SK-N-SH (cell line): Measurements from ENCODE around the gene ANKRD11. TPM values are rescaled to one million over a fixed set of nuclear protein-coding genes. Genes with fewer than 3 reads are reported as not detected.

ENCODE experiments used
- CTCF ChIA-PET: fragments of 300-600, 350-600 bp; formaldehyde crosslinking; extraction: SDS; loops from one replicate; lab custom pipeline; 2021; lab: Yijun Ruan, JAX
- POLR2A ChIA-PET: fragments of 350-600 bp; sonication (Branson Sonifier 250); formaldehyde crosslinking; extraction: SDS; loops from one replicate; lab custom pipeline; 2020; ENCODE audit warnings: antibody characterized with exemption, inconsistent platforms; lab: Yijun Ruan, JAX
- DNase-seq: peaks from one replicate; pipeline ENCODE4 v3.0.0; 2012
- H2AFZ ChIP-seq: fragments of 200-600 bp; sonication (generic); 2 replicates; pipeline ENCODE4 v1.8.1; 2016; ENCODE audit warnings: antibody characterized with exemption, mild to moderate bottlenecking, low read depth
- H3F3A ChIP-seq: fragments of 200-600 bp; sonication (generic); replicated peaks from 2 replicates; pipeline ENCODE3; 2016; ENCODE audit warnings: antibody characterized with exemption, mild to moderate bottlenecking; ENCODE audit not compliant: insufficient read depth
- H3K27ac ChIP-seq, 2 experiments: fragments of 200-500 bp in 1 of 2; fragments of 200-600 bp in 1 of 2; sonication (Bioruptor generic) in 1 of 2; sonication (generic), shearing (Covaris generic) in 1 of 2; 2 replicates each; pipeline versions ENCODE4 v1.5.1 to v1.6.1; 2014 to 2016; ENCODE audit warnings: low read depth in 2 of 2, inconsistent platforms in 1 of 2, low read length in 1 of 2, mild to moderate bottlenecking in 1 of 2, mixed read lengths in 1 of 2
- H3K27me3 ChIP-seq: fragments of 200-600 bp; sonication (generic), shearing (Covaris generic); 2 replicates; pipeline ENCODE4 v1.6.1; 2016; ENCODE audit warnings: mixed run types; ENCODE audit not compliant: insufficient read depth
- H3K36me3 ChIP-seq, 2 experiments: fragments of 200-500 bp in 1 of 2; fragments of 200-600 bp in 1 of 2; sonication (Bioruptor generic) in 1 of 2; sonication (generic) in 1 of 2; replicated peaks in 1 of 2; 2 replicates each; pipeline versions ENCODE3 to v1.5.1; 2014 to 2016; ENCODE audit warnings: low read length in 1 of 2, mild to moderate bottlenecking in 1 of 2; ENCODE audit not compliant: insufficient read depth in 2 of 2, control insufficient read depth in 1 of 2
- H3K4me1 ChIP-seq, 2 experiments: fragments of 200-500 bp in 1 of 2; fragments of 200-600 bp in 1 of 2; sonication (Bioruptor generic) in 1 of 2; sonication (generic), shearing (Covaris generic) in 1 of 2; 2 replicates each; pipeline versions ENCODE4 v1.5.1 to v1.6.1; 2014 to 2016; ENCODE audit warnings: low read depth in 1 of 2, low read length in 1 of 2, mixed run types in 1 of 2; ENCODE audit not compliant: insufficient read depth in 2 of 2, control insufficient read depth in 1 of 2
- H3K4me2 ChIP-seq: fragments of 200-600 bp; sonication (generic), shearing (Covaris generic); 2 replicates; pipeline ENCODE4 v1.6.1; 2017; ENCODE audit warnings: mixed run types
- H3K4me3 ChIP-seq, 2 experiments: fragments of 200-500 bp in 1 of 2; fragments of 200-600 bp in 1 of 2; sonication (Bioruptor generic) in 1 of 2; sonication (generic), shearing (Covaris generic) in 1 of 2; 2 replicates each; pipeline versions ENCODE4 v1.5.1 to v1.8.1; 2014 to 2016; ENCODE audit warnings: low read depth in 2 of 2, inconsistent platforms in 1 of 2, low read length in 1 of 2, mild to moderate bottlenecking in 1 of 2, mixed read lengths in 1 of 2, moderate library complexity in 1 of 2
- H3K79me2 ChIP-seq: fragments of 200-600 bp; sonication (generic); 2 replicates; pipeline ENCODE4 v1.8.1; 2017; ENCODE audit warnings: mild to moderate bottlenecking; ENCODE audit not compliant: insufficient read depth
- H3K9ac ChIP-seq: fragments of 200-600 bp; sonication (generic); 2 replicates; pipeline ENCODE4 v1.6.1; 2017; ENCODE audit warnings: mixed run types
- H3K9me2 ChIP-seq: fragments of 200-600 bp; sonication (generic); 2 replicates; pipeline ENCODE4 v1.6.1; 2017; ENCODE audit warnings: mixed run types
- H3K9me3 ChIP-seq: fragments of 200-600 bp; sonication (generic); 2 replicates; pipeline ENCODE4 v1.6.1; 2017; ENCODE audit warnings: mixed run types, mild to moderate bottlenecking, moderate library complexity
- H4K20me1 ChIP-seq: fragments of 200-600 bp; sonication (generic); 2 replicates; pipeline ENCODE4 v1.6.1; 2017; ENCODE audit warnings: mild to moderate bottlenecking, mixed run types; ENCODE audit not compliant: insufficient read depth
- CHD2 ChIP-seq: fragments of 150-350 bp; IDR thresholded peaks from 2 replicates; pipeline ENCODE4 v1.6.1; 2018; ENCODE audit warnings: low read length; ENCODE audit not compliant: partially characterized antibody
- ELF1 ChIP-seq: IDR thresholded peaks from 2 replicates; pipeline ENCODE4 v1.4.0; 2012
- EP300 ChIP-seq, 2 experiments: IDR thresholded peaks; 2 replicates each; pipeline versions ENCODE4 v1.4.0 to v1.6.1; 2012; ENCODE audit warnings: borderline replicate concordance in 1 of 2, low read depth in 1 of 2, low read length in 1 of 2
- FOXJ3 ChIP-seq: sonication (generic); formaldehyde crosslinking; IDR thresholded peaks from 2 replicates; pipeline ENCODE4 v1.5.1; 2020; ENCODE audit warnings: mild to moderate bottlenecking, missing genetic modification reagents
- JUND ChIP-seq: IDR thresholded peaks from 2 replicates; pipeline ENCODE4 v1.4.0; 2012
- MXI1 ChIP-seq: IDR thresholded peaks from 2 replicates; pipeline ENCODE4 v1.6.1; 2012; ENCODE audit warnings: mild to moderate bottlenecking, low read depth, low read length, improper control_type of control experiment
- NFIC ChIP-seq: IDR thresholded peaks from 2 replicates; pipeline ENCODE4 v1.4.0; 2012; ENCODE audit warnings: borderline replicate concordance
- NRF1 ChIP-seq: IDR thresholded peaks from 2 replicates; pipeline ENCODE4 v1.6.1; 2012; ENCODE audit warnings: low read depth, mild to moderate bottlenecking, low read length
- POLR2AphosphoS5 ChIP-seq: IDR thresholded peaks from 2 replicates; pipeline ENCODE4 v1.6.1; 2012; ENCODE audit warnings: low read depth, low read length
- RAD21 ChIP-seq: IDR thresholded peaks from 2 replicates; pipeline ENCODE4 v1.6.1; 2012; ENCODE audit warnings: mild to moderate bottlenecking, low read length
- RCOR1 ChIP-seq: fragments of 150-350 bp; IDR thresholded peaks from 2 replicates; pipeline ENCODE4 v1.6.1; 2017; ENCODE audit warnings: antibody characterized with exemption, low read length
- SIN3A ChIP-seq: IDR thresholded peaks from 2 replicates; pipeline ENCODE4 v1.6.1; 2012; ENCODE audit warnings: low read depth, mild to moderate bottlenecking, low read length, moderate library complexity, borderline replicate concordance
- SMC3 ChIP-seq: IDR thresholded peaks from 2 replicates; pipeline ENCODE4 v1.6.1; 2012; ENCODE audit warnings: low read depth, low read length, improper control_type of control experiment
- TAF1 ChIP-seq: IDR thresholded peaks from 2 replicates; pipeline ENCODE4 v1.6.1; 2012; ENCODE audit warnings: low read depth, mild to moderate bottlenecking, low read length, moderate library complexity, borderline replicate concordance
- TEAD4 ChIP-seq: IDR thresholded peaks from 2 replicates; pipeline ENCODE4 v1.4.0; 2012; ENCODE audit warnings: mild to moderate bottlenecking, borderline replicate concordance; ENCODE audit not compliant: insufficient read depth
- YY1 ChIP-seq: IDR thresholded peaks from 2 replicates; pipeline ENCODE4 v1.4.0; 2012; ENCODE audit warnings: low read depth, mild to moderate bottlenecking
- WGBS: methylation state at CpG from one replicate; pipeline ENCODE4 v1.1.6; 2017; ENCODE audit warnings: low lambda C conversion rate; 5-methylcytosine and 5-hydroxymethylcytosine counted together
- polyA plus RNA-seq, 3 experiments: library from polyadenylated mRNA; depleted of rRNA; stranded (reverse); fragments of >200 nt; gene quantifications; 2 replicates each; pipeline ENCODE4 v1.2.3, GENCODE V29; 2012
- TF ChIP-seq, protein P1 (sequence below): IDR thresholded peaks from 2 replicates; pipeline ENCODE4 v1.4.0; 2012; ENCODE audit warnings: low read depth, borderline replicate concordance
- TF ChIP-seq, protein P2 (sequence below): IDR thresholded peaks from 2 replicates; pipeline ENCODE4; 2012

The ANKRD11 gene
- polyA plus RNA-seq, 1 of the 3 experiments (the other 2 are of a cell fraction) = 50.2 TPM

DNA sequence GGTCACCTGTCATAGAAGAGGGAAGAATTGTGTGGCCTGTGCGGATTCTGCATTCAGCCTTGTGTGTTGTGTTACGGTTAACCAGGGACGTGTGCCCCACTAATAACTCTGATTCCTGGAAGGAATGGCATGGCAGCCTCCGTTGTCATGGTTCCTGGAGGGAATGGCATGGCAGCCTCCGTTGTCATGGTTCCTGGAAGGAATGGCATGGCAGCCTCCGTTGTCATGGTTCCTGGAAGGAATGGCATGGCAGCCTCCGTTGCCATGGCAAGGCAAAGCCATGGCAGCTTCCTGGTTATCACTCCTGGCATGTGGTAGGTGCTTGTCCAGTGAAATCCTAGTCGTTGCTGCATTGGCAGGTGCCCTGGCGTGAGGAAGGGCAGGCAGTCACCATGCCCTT, 26.8 kb upstream of the ANKRD11 start:
- Histone ChIP-seq H2AFZ (no peak overlapping the region), H3K27ac (no peak overlapping the region), H4K20me1 (peaks cover 29% of the 10 kb centered on the region; the same call in 1 of the 2 replicates), H3K27me3 (no peaks in the 10 kb centered on the region), H3K9me2 (no peaks in the 10 kb centered on the region), H3K79me2 (peaks cover 78% of the 10 kb centered on the region), H3K4me2 (no peak overlapping the region), H3K4me3 (no peak overlapping the region), H3K4me1 (no peaks in the 10 kb centered on the region)
- CTCF ChIA-PET = no interaction called here
- no peak for DNase-seq
- POLR2A ChIA-PET = interaction anchor here (0.6 kb wide), 1 partner anchor 151 kb away, joined by 3 read pairs; no protein-coding TSS in a partner anchor
- 89% methylated on average over 7 of the region's 9 CpGs for WGBS
- no peak for TF ChIP-seq SIN3A
- TF ChIP-seq JUND = no peak
- no peak for TF ChIP-seq EP300 (IDR thresholded peaks at IDR 0.05; ENCODE audit: borderline replicate concordance in 1 of 2, low read depth in 1 of 2, low read length in 1 of 2)
- TF ChIP-seq NRF1 = no peak
- no peak for TF ChIP-seq CHD2
- no peak for TF ChIP-seq YY1
- TF ChIP-seq NFIC = no peak
- TF ChIP-seq POLR2AphosphoS5 = no peak
- TF ChIP-seq, protein P1, sequence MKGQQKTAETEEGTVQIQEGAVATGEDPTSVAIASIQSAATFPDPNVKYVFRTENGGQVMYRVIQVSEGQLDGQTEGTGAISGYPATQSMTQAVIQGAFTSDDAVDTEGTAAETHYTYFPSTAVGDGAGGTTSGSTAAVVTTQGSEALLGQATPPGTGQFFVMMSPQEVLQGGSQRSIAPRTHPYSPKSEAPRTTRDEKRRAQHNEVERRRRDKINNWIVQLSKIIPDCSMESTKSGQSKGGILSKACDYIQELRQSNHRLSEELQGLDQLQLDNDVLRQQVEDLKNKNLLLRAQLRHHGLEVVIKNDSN = no peak
- no peak for TF ChIP-seq MXI1
- TF ChIP-seq TEAD4 = no peak
- no peak for TF ChIP-seq ELF1
- TF ChIP-seq, all 33 proteins: peak for 0
- Histone ChIP-seq H3K9ac (no peak overlapping the region), H3F3A (no peaks in the 10 kb centered on the region), H3K36me3 (peaks cover 37 to 62% of the 10 kb centered on the region in 2 experiments), H3K9me3 (no peaks in the 10 kb centered on the region)

DNA sequence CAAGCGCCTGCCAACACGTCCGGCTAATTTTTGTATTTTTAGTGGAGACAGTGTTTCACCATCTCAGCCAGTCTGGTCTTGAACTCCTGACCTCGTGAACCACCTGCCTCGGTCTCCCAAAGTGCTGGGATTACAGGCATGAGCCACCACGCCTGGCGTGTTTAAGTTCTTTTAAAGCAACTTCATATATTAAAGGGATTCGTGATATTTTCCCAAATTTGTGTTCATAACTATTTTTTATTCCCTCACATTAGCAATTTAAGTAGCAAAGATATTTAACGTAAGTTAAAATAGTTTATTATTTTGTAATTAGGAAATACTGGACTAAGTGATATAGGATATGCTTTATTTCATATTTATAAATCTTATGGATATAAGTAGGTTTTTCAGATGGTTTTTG, 22.1 kb upstream of the ANKRD11 start:
- Histone ChIP-seq H3K27ac (no peak overlapping the region), H4K20me1 (peaks cover 19% of the 10 kb centered on the region), H3K4me1 (peaks cover 0 to 7% of the 10 kb centered on the region in 2 experiments; a peak in 2 of 4 replicates), H3F3A (peaks cover 7% of the 10 kb centered on the region), H3K4me2 (no peak overlapping the region), H3K9ac (no peak overlapping the region), H3K36me3 (peaks cover 22 to 63% of the 10 kb centered on the region in 2 experiments), H3K9me2 (no peaks in the 10 kb centered on the region), H3K9me3 (no peaks in the 10 kb centered on the region), H3K4me3 (no peak overlapping the region), H3K79me2 (peaks cover 76% of the 10 kb centered on the region), H3K27me3 (no peaks in the 10 kb centered on the region), H2AFZ (no peak overlapping the region)
- CTCF ChIA-PET = no interaction called here
- 97% methylated on average over 9 of the region's 9 CpGs for WGBS
- TF ChIP-seq, protein P2, sequence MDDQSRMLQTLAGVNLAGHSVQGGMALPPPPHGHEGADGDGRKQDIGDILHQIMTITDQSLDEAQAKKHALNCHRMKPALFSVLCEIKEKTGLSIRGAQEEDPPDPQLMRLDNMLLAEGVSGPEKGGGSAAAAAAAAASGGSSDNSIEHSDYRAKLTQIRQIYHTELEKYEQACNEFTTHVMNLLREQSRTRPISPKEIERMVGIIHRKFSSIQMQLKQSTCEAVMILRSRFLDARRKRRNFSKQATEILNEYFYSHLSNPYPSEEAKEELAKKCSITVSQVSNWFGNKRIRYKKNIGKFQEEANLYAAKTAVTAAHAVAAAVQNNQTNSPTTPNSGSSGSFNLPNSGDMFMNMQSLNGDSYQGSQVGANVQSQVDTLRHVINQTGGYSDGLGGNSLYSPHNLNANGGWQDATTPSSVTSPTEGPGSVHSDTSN = no peak
- TF ChIP-seq SMC3 (no peak), RCOR1 (no peak), TEAD4 (no peak), NRF1 (no peak), TAF1 (no peak), RAD21 (no peak), FOXJ3 (CRISPR knock-in tag) (no peak)
- TF ChIP-seq, protein P1 = no peak
- DNase-seq = no peak
- POLR2A ChIA-PET = no interaction called here
